Spleen (tissue), 11 donors: ENCODE results near the gene PITPNC1. TPM values are rescaled to one million over a fixed set of nuclear protein-coding genes. Genes with fewer than 3 reads are reported as not detected.

Source experiments
- DNase-seq: peaks from one replicate; pipeline ENCODE4 v3.0.0-alpha.2; 2020
- H3K27ac ChIP-seq, 8 donors: fragments of 200-600 bp; sonication (generic) in 7 of 8; 1 replicate in 4 of 8; 2 replicates in 4 of 8; pipeline versions ENCODE4 v1.5.0 to v1.8.0; 2016 to 2021; ENCODE audit warnings: inconsistent platforms in 4 of 8, mild to moderate bottlenecking in 4 of 8, moderate library complexity in 1 of 8
- H3K27me3 ChIP-seq, 7 donors: fragments of 200-600 bp; sonication (generic) in 6 of 7; replicated peaks in 1 of 7; 1 replicate in 4 of 7; 2 replicates in 3 of 7; pipeline versions ENCODE4 v1.5.0 to v1.8.0; 2016 to 2021; ENCODE audit warnings: inconsistent platforms in 3 of 7, mild to moderate bottlenecking in 1 of 7
- H3K36me3 ChIP-seq, 6 donors: fragments of 200-600 bp; sonication (generic) in 5 of 6; 1 replicate in 4 of 6; 2 replicates in 2 of 6; pipeline versions ENCODE4 v1.5.0 to v1.8.0; 2016 to 2021; ENCODE audit warnings: inconsistent platforms in 2 of 6
- H3K4me1 ChIP-seq, 6 donors: fragments of 200-600 bp; sonication (generic) in 5 of 6; 1 replicate in 3 of 6; 2 replicates in 3 of 6; pipeline versions ENCODE4 v1.5.0 to v1.8.0; 2016 to 2021; ENCODE audit warnings: inconsistent platforms in 3 of 6
- H3K4me3 ChIP-seq, 8 donors: fragments of 200-600 bp; sonication (generic) in 7 of 8; 1 replicate in 4 of 8; 2 replicates in 4 of 8; pipeline versions ENCODE4 v1.5.0 to v1.8.0; 2016 to 2021; ENCODE audit warnings: inconsistent platforms in 4 of 8, mild to moderate bottlenecking in 4 of 8, moderate library complexity in 2 of 8
- H3K9me3 ChIP-seq, 8 donors: fragments of 200-600 bp; sonication (generic) in 7 of 8; 1 replicate in 4 of 8; 2 replicates in 4 of 8; pipeline versions ENCODE4 v1.5.0 to v1.8.0; 2016 to 2021; ENCODE audit warnings: inconsistent platforms in 4 of 8
- CTCF ChIP-seq, 11 experiments: fragments of 200-600 bp in 7 of 11; fragments of 450-650 bp in 4 of 11; sonication (generic) in 4 of 11; IDR thresholded peaks in 8 of 11; conservative IDR thresholded peaks in 3 of 11; 1 replicate in 7 of 11; 2 replicates in 4 of 11; pipeline versions ENCODE4 v1.4.0 to v1.8.0; 2016 to 2021; ENCODE audit warnings: antibody characterized with exemption in 11 of 11, inconsistent platforms in 4 of 11, mild to moderate bottlenecking in 1 of 11
- POLR2A ChIP-seq, 3 donors: fragments of 450-650 bp; IDR thresholded peaks; one replicate each; pipeline ENCODE4 v1.5.1; 2017; ENCODE audit warnings: antibody characterized with exemption in 3 of 3, mild to moderate bottlenecking in 1 of 3
- POLR2AphosphoS5 ChIP-seq, 3 donors: sonication (generic); formaldehyde crosslinking; IDR thresholded peaks; one replicate each; pipeline ENCODE4 v1.5.1; 2017; ENCODE audit warnings: antibody characterized with exemption in 3 of 3
- WGBS, 5 donors: extraction: QIAGEN DNeasy Blood & Tissue Kit in 3 of 5; methylation state at CpG; one replicate each; pipeline versions ENCODE4 v1.1.5 to v1.1.7; 2013 to 2018; 5-methylcytosine and 5-hydroxymethylcytosine counted together
- intact Hi-C: fragments of 100-400 bp; cut with DNase I; formaldehyde crosslinking; loops from one replicate; pipeline ENCODE4 v1.15.0; 2023; ENCODE audit warnings: low total_unique reads
- polyA plus RNA-seq, 3 donors: library from polyadenylated mRNA; stranded (reverse); fragments of 200-250 nt; gene quantifications; one replicate each; pipeline ENCODE4 v1.2.1, GENCODE V29; 2013
- total RNA-seq, 7 donors: library from RNA; depleted of rRNA in 3 of 7; stranded (reverse); fragments of >200 nt in 3 of 7; fragmentation: NEBNext Ultra II Directional in 4 of 7; extraction: Animal tissue kit (Norgen Biotek cat#: 25700) in 4 of 7; gene quantifications; one replicate each; pipeline versions ENCODE4 v1.1.0 to v1.2.1, GENCODE V29; 2016 to 2021
- donor health status: healthy with polysubstance abuse.
- donor health status: DM: no; HTN: no; CAD: no; lungs with moderate emphysema.
- donor health status: DM: no; HTN: no; CAD: no.
- donor health status: Bipolar disorder and iron deficiency.
- donor health status: healthy.
- donor health status: DM: no; HTN: no; CAD: no.
- donor health status: DM: yes; HTN: yes; CAD: no.

PITPNC1 gene
- total and polyA plus RNA-seq, 10 donors: 5.8 to 33.8 (median 18.8) TPM

- Histone ChIP-seq H3K36me3 (no peaks in the 10 kb centered on the region), H3K4me3 (no peak overlapping the region), H3K27ac (peak overlapping the region; percentile 58 to 82 (median 76)), H3K4me1 (peaks cover 0 to 84% (median 15%) of the 10 kb centered on the region in 6 donors), H3K9me3 (peaks cover 0 to 8% (median 5%) of the 10 kb centered on the region in 8 donors), H3K27me3 (no peaks in the 10 kb centered on the region)
- no peak for DNase-seq
- WGBS, 5 donors: 67 to 76% (median 72%) methylated on average over 10 of the region's 10 CpGs
- intact Hi-C loops: no loop called here
- TF ChIP-seq POLR2A (IDR thresholded peaks at IDR 0.05) (no peak), POLR2AphosphoS5 (IDR thresholded peaks at IDR 0.05) (peak in 1 of 3 donors; percentile 43)
Observed at GRCh38 chr17:67452681-67453554, 75.8 kb downstream of the PITPNC1 start.

- peak overlapping the region in 3 of 8 donors; percentile 9 to 31 (median 14) for H3K27ac ChIP-seq
Observed at GRCh38 chr17:67456103-67456502, 79.0 kb downstream of the PITPNC1 start.

GRCh38 chr17:67456889-67457288 is 79.8 kb downstream of the PITPNC1 start:
- TF ChIP-seq POLR2A (IDR thresholded peaks at IDR 0.05): no peak
- TF ChIP-seq CTCF (IDR thresholded peaks at IDR 0.05 in 8 of 11, conservative IDR thresholded peaks at IDR 0.05 in 3 of 11): no peak
- no peak for TF ChIP-seq POLR2AphosphoS5 (IDR thresholded peaks at IDR 0.05)
- Histone ChIP-seq H3K36me3 (no peaks in the 10 kb centered on the region), H3K4me1 (peaks cover 0 to 53% (median 5%) of the 10 kb centered on the region in 6 donors), H3K9me3 (peaks cover 0 to 18% (median 14%) of the 10 kb centered on the region in 8 donors), H3K27me3 (no peaks in the 10 kb centered on the region), H3K4me3 (no peak overlapping the region), H3K27ac (peak overlapping the region in 3 of 8 donors; percentile 9 to 31 (median 14))
- WGBS, 5 donors: 92 to 98% (median 96%) methylated on average over 3 of the region's 3 CpGs
- intact Hi-C loops: no loop called here
- no peak for DNase-seq

More at GRCh38 chr17:67456103-67456502, 79.0 kb downstream of the PITPNC1 start:
- DNase-seq: no peak
- Histone ChIP-seq H3K9me3 (peaks cover 0 to 18% (median 14%) of the 10 kb centered on the region in 8 donors), H3K4me1 (peaks cover 0 to 53% (median 8%) of the 10 kb centered on the region in 6 donors), H3K4me3 (no peak overlapping the region), H3K27me3 (no peaks in the 10 kb centered on the region), H3K36me3 (no peaks in the 10 kb centered on the region)
- intact Hi-C loops: no loop called here
- 44 to 58% (median 49%) methylated on average over 1 of the region's 1 CpG for WGBS, 5 donors
- TF ChIP-seq POLR2A (IDR thresholded peaks at IDR 0.05): no peak
- TF ChIP-seq CTCF (IDR thresholded peaks at IDR 0.05 in 8 of 11, conservative IDR thresholded peaks at IDR 0.05 in 3 of 11): no peak
- no peak for TF ChIP-seq POLR2AphosphoS5 (IDR thresholded peaks at IDR 0.05)

- DNase-seq: no peak
- Histone ChIP-seq H3K27ac (no peak overlapping the region), H3K9me3 (peaks cover 0 to 18% (median 14%) of the 10 kb centered on the region in 8 donors), H3K27me3 (no peaks in the 10 kb centered on the region), H3K36me3 (no peaks in the 10 kb centered on the region), H3K4me1 (peaks cover 0 to 55% (median 8%) of the 10 kb centered on the region in 6 donors), H3K4me3 (no peak overlapping the region)
- WGBS, 5 donors: 97 to 99% (median 98%) methylated on average over 2 of the region's 2 CpGs
- intact Hi-C loops: no loop called here
- TF ChIP-seq POLR2AphosphoS5 (IDR thresholded peaks at IDR 0.05) (no peak), POLR2A (IDR thresholded peaks at IDR 0.05) (no peak), CTCF (IDR thresholded peaks at IDR 0.05 in 8 of 11, conservative IDR thresholded peaks at IDR 0.05 in 3 of 11) (no peak)
Observed at GRCh38 chr17:67458203-67458602, 81.1 kb downstream of the PITPNC1 start.
